Nephron progenitor cell (in vitro differentiated cells): ENCODE results near the gene BTN3A1.

Experiments used
- DNase-seq: peaks from one replicate; pipeline ENCODE4 v3.0.0; 2021
- H3K27ac Mint-ChIP-seq: 2 replicates; pipeline ENCODE4 v1.8.0; 2021; ENCODE audit warnings: mild to moderate bottlenecking, moderate library complexity, mixed read lengths
- H3K27me3 Mint-ChIP-seq: 2 replicates; pipeline ENCODE4 v1.8.0; 2021; ENCODE audit warnings: mild to moderate bottlenecking, low read depth, mixed read lengths; ENCODE audit not compliant: poor library complexity
- H3K36me3 Mint-ChIP-seq: 2 replicates; pipeline ENCODE4 v1.8.0; 2021; ENCODE audit warnings: low read depth, mixed read lengths
- H3K4me1 Mint-ChIP-seq: 2 replicates; pipeline ENCODE4 v1.8.0; 2021; ENCODE audit warnings: mixed read lengths
- H3K4me3 Mint-ChIP-seq: 2 replicates; pipeline ENCODE4 v1.8.0; 2021; ENCODE audit warnings: mild to moderate bottlenecking, moderate library complexity, mixed read lengths
- H3K9me3 Mint-ChIP-seq: 2 replicates; pipeline ENCODE4 v1.8.0; 2021; ENCODE audit warnings: mild to moderate bottlenecking, moderate library complexity, mixed read lengths
- CTCF ChIP-seq: fragments of 200-600 bp; sonication (generic); IDR thresholded peaks from 2 replicates; pipeline ENCODE4 v1.5.0; 2021; ENCODE audit warnings: antibody characterized with exemption

BTN3A1 gene

GRCh38 chr6:26437550-26437949 is 35.5 kb downstream of the BTN3A1 start:
- no peak for DNase-seq
- no peak overlapping the region for H3K4me3 Mint-ChIP-seq
- no peak overlapping the region for H3K27ac Mint-ChIP-seq
- peaks cover 27% of the 10 kb centered on the region for H3K9me3 Mint-ChIP-seq
- no peaks in the 10 kb centered on the region for H3K4me1 Mint-ChIP-seq
- H3K27me3 Mint-ChIP-seq: peaks cover 6% of the 10 kb centered on the region
- TF ChIP-seq CTCF: no peak
- peaks cover 40% of the 10 kb centered on the region for H3K36me3 Mint-ChIP-seq

GRCh38 chr6:26438000-26438399 is 35.9 kb downstream of the BTN3A1 start:
- Mint-ChIP-seq H3K4me3 (no peak overlapping the region), H3K4me1 (no peaks in the 10 kb centered on the region), H3K27me3 (peaks cover 6% of the 10 kb centered on the region), H3K36me3 (peaks cover 35% of the 10 kb centered on the region), H3K9me3 (peaks cover 23% of the 10 kb centered on the region), H3K27ac (no peak overlapping the region)
- no peak for DNase-seq
- TF ChIP-seq CTCF: no peak

GRCh38 chr6:26439151-26440125 is 37.4 kb downstream of the BTN3A1 start:
- Mint-ChIP-seq H3K27me3 (peaks cover 9% of the 10 kb centered on the region), H3K9me3 (peaks cover 8% of the 10 kb centered on the region), H3K36me3 (peaks cover 21% of the 10 kb centered on the region), H3K27ac (no peak overlapping the region), H3K4me3 (no peak overlapping the region), H3K4me1 (peaks cover 1% of the 10 kb centered on the region)
- no peak for TF ChIP-seq CTCF
- no peak for DNase-seq

- Mint-ChIP-seq H3K9me3 (no peaks in the 10 kb centered on the region), H3K36me3 (peaks cover 8% of the 10 kb centered on the region), H3K27ac (no peak overlapping the region), H3K27me3 (peaks cover 9% of the 10 kb centered on the region), H3K4me3 (no peak overlapping the region), H3K4me1 (peaks cover 11% of the 10 kb centered on the region)
- no peak for DNase-seq
- no peak for TF ChIP-seq CTCF
Measured at GRCh38 chr6:26440977-26441358, 38.9 kb downstream of the BTN3A1 start.

GRCh38 chr6:26441977-26442376 is 39.9 kb downstream of the BTN3A1 start:
- H3K4me3 Mint-ChIP-seq: no peak overlapping the region
- H3K27ac Mint-ChIP-seq: no peak overlapping the region
- no peak for TF ChIP-seq CTCF
- H3K4me1 Mint-ChIP-seq: peaks cover 11% of the 10 kb centered on the region
- peaks cover 5% of the 10 kb centered on the region for H3K27me3 Mint-ChIP-seq
- no peaks in the 10 kb centered on the region for H3K36me3 Mint-ChIP-seq
- no peaks in the 10 kb centered on the region for H3K9me3 Mint-ChIP-seq
- DNase-seq: no peak
